Ramos (cell line): ENCODE data around the gene CLDN7.

Source experiments
- in situ Hi-C: fragments of 300-500 bp; cut with MboI; formaldehyde crosslinking; loops from one replicate; pipeline ENCODE4 v1.14.3; 2022; ENCODE audit warnings: low sequenced_read_pairs; ENCODE audit not compliant: unreplicated experiment

CLDN7 gene

DNA sequence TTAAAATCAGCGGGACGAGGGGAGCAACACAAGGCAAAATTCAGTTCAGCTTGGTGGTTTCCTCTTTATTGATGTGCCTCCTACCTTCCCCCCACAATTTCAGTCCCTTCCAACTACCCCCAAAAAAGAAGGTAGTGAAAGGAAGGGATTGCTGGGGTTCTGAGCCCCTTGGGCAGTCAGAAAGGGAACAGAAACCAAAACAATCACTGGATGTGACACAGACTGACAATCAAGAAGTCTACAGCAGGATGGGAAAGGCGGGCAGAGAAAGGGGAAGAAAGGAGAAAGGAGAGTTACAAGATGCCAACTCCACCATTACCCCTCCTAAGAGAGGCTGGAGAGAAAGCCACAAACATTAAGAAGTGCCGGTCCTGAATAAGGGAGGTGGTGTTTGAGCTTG lies 21.9 kb downstream of the CLDN7 start:
- in situ Hi-C loops, result loop anchor here (25.0 kb wide), 1 partner anchor 597 kb away; the partner anchor contains the start of gene KDM6B

DNA sequence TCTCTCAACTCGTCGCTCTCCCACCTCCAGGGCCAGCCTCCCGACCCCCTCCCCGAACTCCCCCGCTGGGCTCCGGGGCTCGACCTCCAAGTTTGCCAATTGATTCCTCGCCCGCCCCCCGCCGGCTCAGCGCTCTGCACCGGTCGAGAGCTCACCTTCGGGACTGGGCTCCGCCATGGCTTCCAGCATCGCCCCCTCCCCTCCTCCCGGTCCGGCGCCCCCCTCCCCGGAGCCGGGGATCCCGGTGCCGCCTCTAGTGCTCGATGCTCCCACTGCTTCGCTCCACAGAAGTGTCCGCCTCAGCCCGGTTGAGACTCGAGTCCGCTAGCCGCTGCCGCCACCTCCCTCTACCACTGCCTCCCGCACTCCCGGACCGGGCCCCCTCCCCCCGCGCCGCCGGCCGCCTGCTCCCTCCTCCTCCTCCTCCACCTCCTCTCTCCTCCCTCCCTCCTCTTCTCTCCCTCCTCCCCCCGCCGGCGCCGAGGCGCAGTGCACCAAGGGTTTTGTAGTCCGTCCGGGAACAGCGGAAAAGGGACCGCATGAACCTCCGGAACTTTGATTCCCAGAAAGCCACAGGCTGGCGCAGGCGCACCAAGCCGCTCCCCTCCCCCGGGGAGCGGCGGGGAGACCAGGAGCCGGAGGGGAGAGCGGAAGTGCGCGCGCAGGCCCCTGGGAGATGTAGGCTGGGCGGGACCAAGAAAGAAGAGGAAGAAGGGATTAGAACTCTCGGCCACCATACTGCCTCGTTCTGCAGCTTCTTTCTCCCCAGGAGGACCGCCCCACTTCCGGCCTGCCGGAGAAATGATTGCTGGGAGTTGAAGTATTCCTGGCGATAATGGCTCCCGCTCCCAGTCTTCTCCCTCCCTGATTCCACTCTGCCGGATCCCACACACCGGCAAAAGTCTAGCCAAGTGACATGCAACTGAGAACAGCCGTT lies 22.9 kb downstream of the CLDN7 start, which contains the start of gene PHF23:
Gene PHF23, minus strand, starts transcription at position 367 of the 937 bp plus-strand sequence. Its CDS starts 178 bp downstream, at position 189.
- in situ Hi-C loops, result loop anchor here (25.0 kb wide), 1 partner anchor 598 kb away; the partner anchor contains the start of gene KDM6B

DNA sequence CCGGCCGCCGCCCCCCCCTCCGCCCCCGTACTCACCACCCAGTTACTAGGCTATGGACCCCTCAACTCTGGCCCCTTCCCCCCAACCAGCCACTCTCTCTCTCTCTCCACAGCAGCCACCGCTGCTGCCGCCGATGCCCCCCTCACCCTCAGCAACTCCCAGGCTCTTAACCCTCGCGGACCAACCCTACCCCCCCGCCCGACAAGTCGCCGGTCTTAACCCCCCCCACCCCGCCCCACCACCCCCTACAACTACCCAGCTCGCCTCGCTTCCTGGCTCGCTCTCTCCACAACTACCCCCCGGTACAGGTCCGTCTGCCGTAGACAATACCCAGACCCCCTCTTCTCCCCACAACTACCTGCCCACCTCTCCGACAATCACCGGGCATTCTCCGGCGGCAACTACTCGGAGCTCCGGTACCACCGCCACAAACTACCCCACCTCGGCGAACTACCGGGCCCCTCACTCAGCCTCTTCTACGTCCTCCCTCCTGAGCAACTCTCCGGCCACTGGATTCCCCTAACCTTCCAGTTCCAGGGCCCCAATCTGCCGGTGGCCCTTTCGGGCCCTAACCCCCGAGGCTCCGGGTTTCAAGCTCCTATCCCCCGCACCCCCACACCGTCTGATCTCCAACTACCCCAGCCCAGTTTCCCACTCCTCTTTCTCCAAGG lies 23.7 kb downstream of the CLDN7 start:
- in situ Hi-C loops, result loop anchor here (25.0 kb wide), 1 partner anchor 599 kb away; the partner anchor contains the start of gene KDM6B

DNA sequence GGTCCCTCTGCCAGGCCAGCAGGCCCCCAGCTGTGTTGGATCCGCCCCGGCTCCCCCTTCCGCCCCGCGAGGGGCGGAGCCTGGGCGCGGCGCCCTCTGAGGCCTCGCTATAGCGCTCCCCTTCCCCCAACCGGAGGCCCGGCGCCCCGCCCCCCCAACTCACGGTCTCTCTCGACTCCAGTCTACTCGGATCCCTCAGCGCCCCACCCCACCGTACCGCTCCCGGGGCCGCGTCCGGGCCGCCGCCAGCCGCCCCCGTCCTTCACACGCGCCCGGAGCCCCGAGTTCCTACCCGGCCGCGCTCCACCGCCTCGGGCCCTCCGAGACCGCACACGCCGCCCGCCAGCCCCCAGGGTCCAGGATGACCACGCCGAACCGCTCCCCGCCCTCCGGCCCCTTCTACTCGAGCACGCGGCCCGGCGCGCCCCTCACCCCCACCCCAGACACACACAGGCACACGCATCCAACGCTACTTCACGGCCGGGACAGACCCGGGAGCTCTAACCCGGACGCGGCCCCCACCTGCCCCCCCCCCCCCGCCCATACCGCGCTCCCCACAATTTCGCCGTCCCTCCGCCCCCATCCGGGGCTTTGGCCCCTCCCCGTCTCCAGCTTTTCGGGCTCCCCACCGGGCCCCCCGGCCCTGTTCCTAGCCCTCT lies 24.4 kb downstream of the CLDN7 start:
- in situ Hi-C loops, result loop anchor here (25.0 kb wide), 1 partner anchor 599 kb away; the partner anchor contains the start of gene KDM6B

DNA sequence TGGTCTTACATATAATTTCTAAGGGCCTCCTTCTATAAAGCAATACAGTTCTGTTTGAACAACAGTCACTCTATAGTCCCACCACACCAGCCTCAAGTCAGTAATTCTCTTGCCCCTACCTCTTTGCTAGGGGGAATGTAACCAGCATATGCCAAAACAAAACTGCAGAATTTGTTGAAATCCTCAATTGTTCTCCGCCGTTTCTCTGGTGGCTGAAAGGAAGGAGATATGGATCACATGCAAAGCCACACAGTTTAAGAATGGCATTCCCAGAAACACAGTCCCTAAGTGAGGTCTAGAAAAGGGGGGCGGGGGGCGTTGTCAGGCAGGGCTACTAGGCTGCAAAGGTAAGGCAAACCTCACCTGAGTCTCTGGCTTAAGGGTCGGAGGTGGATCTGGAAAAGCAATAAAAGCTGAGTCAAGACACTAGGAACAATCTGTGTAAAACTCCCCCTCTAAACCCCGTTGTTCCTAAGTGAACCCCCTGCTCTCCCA lies 25.0 kb downstream of the CLDN7 start:
- in situ Hi-C loops, result loop anchor here (25.0 kb wide), 1 partner anchor 600 kb away; the partner anchor contains the start of gene KDM6B

DNA sequence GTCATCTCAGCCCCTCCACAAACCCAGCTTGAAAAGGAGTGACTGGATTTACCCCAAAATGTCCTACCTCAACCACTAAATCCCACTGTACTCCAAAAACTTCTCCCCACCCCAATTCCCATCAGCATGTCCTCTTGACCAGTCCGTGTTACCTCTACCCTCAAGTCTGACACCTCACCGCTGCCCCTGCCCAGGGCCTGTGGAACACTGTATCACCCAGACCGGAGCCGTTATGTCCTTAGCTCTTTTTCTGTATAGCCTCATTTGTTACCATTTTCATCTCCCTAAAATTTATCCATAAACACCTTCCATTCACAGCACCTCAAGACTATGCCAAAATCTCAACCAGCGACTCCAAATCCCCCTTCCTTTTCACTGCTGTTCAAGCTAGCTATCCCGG lies 25.5 kb downstream of the CLDN7 start:
- in situ Hi-C loops, result loop anchor here (25.0 kb wide), 1 partner anchor 600 kb away; the partner anchor contains the start of gene KDM6B

DNA sequence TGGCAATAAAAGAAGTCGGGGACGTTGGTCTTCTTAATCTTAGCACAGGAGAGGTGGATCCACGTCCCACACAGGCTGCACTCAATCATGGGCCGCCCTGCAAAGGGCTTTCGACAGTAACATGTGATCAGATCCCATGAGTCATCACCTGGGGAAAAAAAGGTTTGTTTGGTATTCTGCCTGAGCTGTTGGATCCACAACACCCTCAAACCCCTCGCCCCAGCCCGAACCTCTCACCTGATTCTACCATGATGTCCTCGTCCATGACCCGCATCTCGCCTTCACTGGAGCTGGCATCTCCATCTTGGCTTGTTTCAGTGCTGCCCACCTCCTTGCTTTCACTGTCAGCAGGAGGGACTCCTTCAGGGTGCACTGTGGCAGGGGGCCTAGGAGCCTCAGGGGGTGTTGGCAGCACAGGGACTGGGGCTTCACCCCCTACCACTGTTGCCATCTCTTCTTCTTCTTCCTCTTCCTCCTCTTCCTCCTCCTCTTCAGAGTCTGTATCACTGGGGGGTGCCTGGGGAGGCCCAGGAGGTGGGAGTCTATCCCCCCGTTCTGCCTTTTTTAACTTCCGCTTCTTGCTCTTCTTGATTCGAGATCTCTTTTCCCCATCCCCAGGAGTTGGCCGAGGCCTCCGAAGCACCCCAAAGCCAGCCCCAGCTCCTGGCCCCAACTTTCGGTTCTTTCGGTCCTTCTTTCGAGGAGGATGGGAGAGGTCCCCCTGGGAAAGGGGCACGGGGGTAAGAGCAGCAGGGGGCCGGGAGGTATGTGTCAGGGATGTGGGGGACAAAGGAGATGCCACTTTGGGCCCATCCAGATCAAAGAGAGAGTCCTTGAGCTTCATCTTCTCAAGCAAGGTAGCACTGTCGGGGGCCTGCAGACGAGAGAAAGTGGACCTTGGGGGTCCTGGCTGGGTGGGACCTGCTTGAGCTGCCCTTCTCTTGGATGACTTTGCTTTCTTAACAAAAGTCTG lies 26.3 kb downstream of the CLDN7 start:
- in situ Hi-C loops, result loop anchor here (25.0 kb wide), 1 partner anchor 601 kb away; the partner anchor contains the start of gene KDM6B

DNA sequence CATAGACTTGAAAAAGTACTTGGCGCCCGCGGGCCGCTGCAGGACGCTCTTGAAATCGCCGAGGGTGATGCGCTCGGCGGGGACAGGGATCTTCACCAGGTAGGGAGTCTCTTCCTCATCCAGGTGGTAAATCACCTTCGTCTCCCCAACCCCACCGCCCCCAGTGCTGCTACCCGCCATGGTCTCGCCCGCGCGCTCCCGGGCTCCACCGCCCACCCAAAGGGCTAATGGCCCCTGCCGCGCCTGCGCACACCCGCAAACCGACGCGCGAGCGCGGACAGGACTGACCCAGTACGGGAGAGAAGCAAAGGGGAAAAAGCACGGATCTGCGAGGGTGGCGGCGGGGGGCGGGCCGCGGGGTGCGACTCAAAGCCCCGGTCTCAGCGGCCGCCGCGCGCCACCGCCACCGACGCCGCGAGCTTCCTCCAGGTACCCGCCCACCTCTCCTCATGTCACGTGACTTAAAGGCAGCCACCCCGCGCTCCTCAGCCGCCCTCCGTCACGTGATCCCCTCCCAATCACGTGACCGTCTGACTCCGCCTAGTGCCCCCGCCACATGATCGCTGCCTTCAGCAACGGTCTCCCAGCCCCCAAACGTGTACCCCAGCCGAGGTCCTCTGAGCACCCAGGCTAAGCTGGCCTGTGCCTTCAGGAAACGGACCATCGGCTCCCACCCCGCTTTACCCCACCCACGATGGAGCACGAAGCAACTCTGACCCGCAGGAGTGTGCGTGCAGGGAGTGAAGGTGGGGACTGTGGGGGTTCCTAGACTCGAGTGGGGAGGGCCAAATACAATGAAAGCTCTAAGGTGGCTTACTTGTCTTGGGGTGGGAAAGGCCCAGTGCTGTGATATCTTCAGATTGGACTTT lies 28.0 kb downstream of the CLDN7 start, which contains the start of gene DVL2:
Gene DVL2, minus strand, starts transcription at position 435 of the 869 bp plus-strand sequence. Its CDS starts 255 bp downstream, at position 180.
- in situ Hi-C loops, result loop anchor here (25.0 kb wide), 1 partner anchor 603 kb away; the partner anchor contains the start of gene KDM6B

DNA sequence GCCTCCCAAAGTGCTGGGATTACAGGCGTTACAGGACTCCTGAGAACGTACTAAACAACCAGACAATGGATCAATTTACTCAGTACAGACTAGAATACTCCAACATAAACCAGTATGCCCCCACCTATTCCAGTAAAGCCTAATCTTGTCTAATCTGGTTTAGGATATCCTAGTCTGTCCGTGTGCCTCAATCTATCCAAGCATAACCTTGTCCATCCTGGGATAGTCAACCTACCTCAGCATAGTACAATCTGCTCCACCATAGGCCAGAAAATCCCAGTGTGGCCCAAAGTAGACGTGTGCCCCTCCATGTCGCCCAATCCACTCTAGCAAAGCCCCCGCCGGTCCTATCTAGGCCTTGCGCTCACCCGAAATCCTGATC lies 28.6 kb downstream of the CLDN7 start:
- in situ Hi-C loops, result loop anchor here (25.0 kb wide), 1 partner anchor 604 kb away; the partner anchor contains the start of gene KDM6B

DNA sequence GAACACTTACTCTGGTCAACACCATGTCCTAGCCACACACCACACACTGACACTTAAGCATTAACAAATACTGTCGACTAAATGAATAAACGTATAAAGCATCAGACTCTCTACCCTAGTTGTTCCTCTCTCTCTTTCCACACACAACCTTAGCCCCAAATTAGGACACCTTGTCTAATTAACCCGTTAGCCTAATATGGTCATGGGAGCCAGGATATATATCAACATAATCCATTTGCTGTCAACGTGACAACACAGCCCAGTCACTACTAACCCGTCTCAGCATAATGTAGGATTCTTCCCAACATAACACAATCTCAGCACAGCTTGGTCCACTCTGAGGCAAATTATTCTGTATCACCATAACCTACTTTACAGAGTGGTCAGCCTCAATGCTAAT lies 30.2 kb downstream of the CLDN7 start:
- in situ Hi-C loops, result loop anchor here (25.0 kb wide), 1 partner anchor 605 kb away; the partner anchor contains the start of gene KDM6B

DNA sequence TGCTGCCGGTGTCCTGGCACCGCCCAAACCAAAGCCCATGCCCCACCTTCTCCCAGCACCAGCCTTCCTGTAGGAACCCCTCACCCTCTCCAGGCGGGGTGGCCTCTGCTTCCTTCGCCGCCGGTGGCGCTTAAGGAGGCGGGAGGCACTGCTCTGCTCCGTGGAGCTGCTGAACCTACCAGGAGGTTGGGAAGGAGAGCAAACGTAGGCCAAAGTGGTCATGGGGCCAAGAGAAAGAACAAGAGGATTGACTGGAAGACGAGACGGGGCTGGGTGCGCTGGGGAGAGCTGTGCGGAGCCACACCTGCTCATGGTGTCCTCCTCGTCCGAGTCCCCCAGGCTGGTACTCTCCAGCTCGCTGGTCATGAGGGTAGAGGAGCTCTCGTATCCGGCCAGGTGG lies 32.8 kb downstream of the CLDN7 start:
- in situ Hi-C loops, result loop anchor here (25.0 kb wide), 1 partner anchor 608 kb away; the partner anchor contains the start of gene KDM6B

DNA sequence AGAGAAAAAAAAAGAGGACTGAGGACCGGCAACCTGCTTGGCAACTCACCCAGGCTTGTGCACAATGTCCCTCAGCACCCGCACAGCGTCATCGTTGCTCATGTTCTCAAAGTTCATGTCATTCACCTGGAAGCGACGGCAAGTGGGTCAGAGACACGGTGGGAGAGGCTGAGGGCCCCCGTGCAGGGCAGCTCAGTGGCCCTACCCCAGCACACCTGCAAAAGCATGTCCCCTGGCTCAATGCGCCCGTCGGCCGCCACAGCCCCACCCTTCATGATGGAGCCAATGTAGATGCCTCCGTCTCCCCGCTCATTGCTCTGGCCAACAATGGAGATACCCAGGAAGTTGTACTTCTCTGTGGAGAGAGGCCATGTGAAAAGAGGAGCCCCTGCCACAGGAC lies 33.4 kb downstream of the CLDN7 start:
- in situ Hi-C loops, result loop anchor here (25.0 kb wide), 1 partner anchor 608 kb away; the partner anchor contains the start of gene KDM6B

DNA sequence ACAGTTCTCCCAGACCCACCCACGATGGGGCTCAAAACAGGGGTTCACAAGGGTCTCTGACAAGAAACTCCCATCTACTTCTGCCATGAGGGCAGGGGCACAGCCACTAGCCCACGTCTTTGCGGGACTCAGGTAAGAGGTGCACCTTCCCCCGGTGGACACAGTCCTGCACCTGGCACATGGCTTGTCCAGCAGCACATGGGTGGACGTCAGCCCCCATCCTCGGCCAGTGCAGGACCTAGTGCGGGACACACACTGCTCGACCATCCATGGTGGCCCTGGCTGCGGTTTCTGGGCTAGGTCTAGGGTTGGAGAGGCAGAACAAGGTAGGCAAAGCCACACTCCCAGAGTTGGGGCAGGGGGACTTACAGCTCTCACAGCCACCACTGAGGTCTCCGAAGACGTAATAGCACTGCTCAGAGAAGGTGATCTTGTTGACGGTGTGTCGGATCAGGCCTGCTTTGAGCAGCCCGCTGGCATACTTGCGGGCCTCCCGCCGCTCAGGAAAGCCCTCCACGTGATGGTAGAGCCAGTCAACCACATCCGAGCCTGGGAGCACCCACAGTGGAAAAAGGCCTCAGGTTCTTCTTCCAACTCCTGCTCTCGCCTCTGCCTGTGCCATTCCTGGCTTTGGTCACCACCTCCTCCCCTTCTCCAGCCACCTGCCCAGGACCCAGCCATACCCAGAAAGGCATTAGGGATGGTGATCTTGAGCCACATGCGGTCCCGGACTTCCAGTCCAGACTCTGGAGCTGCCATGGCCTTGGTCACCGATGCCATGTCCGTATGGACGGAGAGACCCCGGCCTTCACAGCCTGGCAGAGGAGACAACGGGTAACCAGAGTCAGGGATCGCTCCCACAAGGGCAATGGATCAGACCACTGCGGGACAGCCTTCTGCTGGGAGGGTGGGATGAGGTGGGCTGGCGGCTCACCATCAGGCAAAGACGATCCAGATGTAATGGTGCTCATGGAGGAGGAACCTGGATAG lies 35.3 kb downstream of the CLDN7 start:
- in situ Hi-C loops, result loop anchor here (25.0 kb wide), 1 partner anchor 610 kb away; the partner anchor contains the start of gene KDM6B

DNA sequence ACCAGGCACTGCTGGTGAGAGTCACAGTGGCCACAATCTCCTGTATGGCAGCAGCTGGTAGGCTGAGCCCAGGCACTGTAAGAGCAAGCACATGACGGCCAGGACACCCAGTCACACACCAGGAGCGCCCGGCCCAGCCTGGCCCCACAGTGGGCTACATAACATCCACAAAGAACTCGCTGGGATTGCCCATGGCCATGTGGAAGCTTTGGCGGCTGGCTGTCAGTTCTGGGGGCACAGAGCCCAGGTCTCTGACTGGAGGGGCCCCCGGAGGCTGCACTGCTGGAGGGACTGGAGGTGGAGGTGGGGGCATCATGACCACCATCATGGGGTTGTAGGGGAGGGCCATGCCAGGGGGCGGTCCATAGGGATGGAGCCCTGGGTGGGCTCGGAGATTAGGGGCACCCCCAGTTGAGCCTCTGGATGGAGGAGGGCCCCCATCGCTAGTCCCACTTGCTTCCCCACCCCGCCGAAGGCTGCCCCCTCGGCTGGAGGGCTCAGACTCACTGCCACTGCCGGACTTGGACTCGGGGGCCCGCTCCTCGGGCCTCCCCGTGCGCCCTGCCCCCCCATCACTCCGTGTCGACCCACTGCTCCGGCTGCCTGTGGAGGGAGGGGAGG lies 36.5 kb downstream of the CLDN7 start:
- in situ Hi-C loops, result loop anchor here (25.0 kb wide), 1 partner anchor 611 kb away; the partner anchor contains the start of gene KDM6B

DNA sequence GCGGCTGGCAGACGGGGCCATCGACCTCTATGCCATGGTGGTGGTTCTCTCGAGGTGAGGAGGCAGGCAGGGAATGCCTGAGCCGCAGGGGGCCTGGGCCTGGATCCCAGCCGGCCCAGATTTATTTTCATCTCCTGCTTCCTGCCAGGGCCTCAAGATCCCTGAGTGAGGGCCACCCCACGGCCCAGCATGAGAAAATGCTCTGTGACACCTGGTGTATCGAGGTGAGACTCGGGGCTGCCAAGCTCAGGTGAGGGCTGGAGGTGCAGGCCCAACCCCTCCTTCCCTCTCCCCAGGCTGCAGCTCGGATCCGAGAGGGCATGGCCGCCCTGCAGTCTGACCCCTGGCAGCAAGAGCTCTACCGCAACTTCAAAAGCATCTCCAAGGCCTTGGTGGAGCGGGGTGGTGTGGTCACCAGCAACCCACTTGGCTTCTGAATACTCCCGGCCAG lies 37.6 kb downstream of the CLDN7 start:
- in situ Hi-C loops, result loop anchor here (25.0 kb wide), 1 partner anchor 613 kb away; the partner anchor contains the start of gene KDM6B
